GM19328 (cell line): ENCODE data around the gene ARL3.

Experiments
- ATAC-seq: cut with Tn5 transposase; IDR thresholded peaks from one replicate; pipeline ENCODE4 v1.9.1; 2021; ENCODE audit warnings: mild to moderate bottlenecking, moderate library complexity; ENCODE audit not compliant: unreplicated experiment

ARL3 gene

DNA sequence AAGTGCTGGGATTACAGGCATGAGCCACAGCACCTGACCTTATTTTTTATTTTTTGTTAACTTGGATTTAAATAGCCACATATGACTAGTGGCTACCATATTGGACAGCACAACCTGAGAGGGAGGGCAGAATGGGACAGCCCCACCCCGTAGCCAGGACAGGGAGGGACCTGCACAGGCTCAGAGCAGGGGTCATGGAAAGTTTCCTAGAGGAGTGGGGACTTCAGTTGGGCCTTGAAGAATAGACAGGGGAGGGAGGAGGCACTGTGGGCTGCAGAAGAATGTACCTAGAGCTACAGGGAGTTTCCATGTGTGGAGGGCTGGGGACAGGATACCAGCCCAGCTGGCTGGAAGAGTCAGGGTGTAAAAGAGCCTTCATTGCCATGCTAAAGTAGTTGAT lies 61.1 kb downstream of the ARL3 start:
- ATAC-seq: no peak

DNA sequence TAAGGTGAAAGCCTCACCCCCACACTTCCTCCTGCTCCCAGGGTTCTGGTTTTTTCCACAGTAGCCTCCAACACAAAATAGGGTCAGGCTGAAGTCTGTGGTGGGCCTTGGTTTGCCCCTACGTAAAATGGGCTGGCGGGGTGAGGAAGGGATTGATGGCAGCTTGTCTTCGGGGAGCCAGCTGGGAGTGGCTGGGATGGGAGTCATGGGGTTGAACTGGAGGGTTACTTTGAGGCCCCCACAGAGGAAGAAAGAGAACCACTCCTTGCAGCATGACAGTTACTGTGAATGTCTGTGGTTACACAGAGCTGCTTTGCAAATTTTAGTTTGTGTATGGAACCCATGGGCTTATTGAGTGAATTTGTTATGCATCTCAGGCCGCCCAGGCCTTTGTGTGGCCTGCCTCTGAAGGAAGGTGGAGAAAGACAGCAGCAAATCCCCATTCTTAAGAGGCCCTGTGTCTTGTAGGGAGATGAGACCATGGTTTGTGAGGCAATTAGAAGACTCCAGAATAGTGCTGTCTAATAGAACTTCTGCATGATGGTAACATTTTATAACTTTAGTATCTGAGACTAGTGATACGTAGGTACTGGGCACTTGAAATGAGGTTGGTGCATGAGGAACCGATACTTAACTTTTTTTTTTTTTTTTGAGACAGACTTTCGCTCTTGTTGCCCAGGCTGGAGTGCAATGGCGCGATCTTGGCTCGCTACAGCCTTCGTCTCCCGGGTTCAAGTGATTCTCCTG lies 61.9 kb downstream of the ARL3 start:
- ATAC-seq: peak; percentile 40

DNA sequence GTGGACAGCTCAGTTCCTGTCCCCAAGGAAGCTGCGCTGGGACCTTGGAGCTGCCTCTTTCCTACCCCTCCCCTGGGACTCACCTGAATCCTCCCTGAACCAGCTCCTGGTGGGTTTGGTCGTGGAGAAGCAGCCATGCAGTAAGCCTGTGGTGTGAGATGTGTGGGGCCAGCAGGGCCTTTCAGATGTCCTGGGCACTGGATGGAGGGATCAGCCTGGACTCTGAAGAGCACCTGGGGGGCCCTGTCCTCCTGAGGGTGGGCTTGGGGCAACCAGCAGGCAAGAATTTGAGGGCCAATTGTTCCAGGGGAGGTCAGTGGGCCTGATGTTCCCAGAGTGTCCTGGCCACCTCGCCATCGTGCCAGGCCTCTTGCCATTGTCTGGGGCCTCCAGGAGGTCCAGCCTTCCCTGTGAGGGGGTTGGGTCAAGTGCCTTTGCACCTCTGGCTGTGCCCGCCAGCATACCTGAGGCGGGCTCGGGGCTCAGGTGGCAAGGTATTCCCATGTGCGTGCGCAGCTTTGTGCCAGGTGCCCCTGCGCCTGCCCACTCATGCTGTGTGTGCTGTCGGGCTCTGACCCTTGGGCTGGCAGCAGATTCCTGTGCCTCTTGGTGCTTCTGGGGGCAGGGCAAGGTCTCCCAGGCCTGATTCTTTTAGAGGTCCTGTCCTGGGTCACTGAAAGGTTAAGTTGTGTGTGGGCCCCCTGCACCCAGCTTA lies 62.6 kb downstream of the ARL3 start:
- no peak for ATAC-seq

DNA sequence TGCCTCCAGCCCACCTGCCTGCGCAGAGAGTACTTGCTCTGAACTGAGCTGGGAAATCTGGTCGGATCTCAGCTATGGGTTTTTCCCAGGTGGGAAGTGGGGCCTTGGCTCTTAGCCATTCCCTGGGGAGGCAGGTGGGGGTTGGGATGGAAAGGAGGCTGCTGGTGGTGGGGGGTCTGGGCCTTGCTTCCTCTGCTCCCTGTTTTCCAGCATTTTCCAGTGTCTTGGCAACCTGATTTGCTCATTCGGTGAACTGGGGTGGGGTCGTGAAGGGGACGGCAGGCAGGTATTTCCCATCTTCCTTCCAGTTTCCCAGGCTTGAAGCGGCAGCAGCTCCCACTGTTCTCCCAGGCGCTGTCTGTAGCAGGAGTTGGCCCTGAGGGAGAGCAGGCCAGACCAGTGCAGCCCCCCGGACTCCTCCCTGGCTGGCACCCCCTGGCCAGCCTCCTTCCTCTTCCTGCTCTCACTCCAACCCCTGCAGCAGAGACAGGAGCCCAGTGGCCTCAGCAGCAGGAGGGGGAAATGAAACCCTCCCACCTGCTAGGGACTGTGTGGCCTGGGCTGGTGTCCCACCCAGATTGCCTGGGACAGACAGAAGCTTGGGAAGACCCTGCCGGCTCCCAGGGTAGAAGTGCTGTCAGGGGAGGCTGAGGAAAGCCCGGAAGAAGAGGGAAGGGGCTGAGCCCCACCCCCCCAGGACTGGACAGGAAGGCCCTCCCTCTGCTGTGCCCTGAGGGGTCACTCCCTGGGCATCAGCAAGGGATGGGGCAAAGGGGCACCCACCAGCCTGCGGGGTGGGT lies 63.3 kb downstream of the ARL3 start:
- no peak for ATAC-seq

DNA sequence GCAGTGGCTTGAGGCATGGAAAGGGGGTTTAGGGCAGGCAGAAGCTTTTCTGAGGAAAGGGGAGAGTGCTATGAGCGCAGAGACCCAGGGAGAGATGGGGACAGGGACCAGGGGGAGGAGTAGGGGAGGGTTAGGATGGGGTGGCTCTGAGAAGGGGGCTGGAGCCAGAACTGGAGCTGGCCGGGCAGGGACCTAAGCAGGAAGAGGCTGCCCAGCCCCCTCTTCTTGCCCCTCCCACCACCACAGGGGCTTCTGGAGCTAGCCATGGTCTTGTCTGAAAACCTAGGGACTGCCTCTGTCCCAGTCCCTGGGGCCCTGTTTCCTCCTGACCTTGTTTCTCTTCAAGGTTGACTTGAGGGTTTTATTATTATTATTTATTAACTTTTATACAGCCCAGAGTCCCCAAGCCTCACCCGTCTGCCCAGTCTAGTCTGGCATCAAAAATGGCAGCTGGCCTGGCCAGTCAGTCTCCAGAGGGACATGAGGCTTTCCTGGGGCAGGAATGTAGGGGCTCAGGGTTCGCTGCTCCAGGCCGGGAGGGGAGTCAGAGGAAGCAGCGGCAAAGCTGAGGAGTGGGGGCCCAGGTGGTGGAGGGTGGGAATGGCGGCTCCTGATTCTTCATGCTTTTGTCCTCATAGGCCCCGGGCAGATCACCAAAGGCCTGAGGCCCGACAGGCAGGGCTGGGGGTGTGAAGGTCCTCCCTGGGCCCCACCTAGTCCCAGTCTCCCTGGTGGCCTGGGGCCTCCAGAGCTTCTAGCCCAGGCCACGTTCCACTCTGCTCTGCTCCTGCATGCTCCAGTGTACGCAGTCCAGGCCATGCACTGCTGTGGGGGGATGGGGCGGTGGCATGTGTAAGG lies 64.2 kb downstream of the ARL3 start:
- ATAC-seq: no peak

DNA sequence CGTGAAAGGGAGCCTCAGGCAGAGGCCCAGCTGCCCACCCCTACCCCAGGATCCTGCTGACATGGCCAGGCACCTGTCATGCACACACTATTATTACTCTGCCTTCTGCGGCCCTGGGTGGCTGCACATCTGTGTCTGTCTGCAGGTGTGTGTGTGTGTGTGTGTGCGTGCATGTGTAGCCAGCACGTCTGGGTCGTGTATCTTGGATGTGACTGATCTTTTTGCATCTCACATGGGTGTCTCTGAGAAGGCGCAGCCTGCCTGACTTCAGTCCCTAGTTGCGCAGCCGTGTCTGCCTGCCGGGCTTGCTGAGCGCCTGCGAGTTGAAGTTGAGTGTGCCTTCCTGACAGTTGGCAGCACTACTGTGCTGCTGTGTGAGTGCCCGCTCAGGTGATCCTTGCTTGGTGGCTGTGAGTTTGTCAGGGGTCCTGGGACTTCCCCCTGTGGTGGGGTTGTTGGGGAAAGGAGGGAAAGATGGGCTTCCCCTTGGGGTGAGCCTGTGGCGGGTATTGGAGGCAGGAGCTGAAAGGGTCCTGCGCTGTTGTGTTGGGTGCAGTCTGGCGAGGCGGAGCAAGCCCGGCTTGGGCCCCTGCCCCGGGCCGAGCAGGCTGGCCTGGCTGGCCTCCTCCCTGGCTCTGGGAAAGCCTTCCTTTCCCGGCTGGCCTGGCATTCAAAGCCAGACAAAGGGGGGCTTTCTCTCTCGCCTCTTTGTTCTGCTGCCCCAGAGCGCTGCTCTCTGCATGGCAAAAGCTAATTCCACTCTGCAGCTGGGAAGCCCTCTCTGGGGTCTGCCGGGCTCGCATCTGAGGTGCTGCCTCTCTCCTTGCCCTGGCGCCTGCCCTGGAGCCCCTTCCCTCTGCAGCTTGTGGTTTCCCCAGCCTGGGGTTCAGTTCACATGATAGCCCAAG lies 65.1 kb downstream of the ARL3 start:
- no peak for ATAC-seq

DNA sequence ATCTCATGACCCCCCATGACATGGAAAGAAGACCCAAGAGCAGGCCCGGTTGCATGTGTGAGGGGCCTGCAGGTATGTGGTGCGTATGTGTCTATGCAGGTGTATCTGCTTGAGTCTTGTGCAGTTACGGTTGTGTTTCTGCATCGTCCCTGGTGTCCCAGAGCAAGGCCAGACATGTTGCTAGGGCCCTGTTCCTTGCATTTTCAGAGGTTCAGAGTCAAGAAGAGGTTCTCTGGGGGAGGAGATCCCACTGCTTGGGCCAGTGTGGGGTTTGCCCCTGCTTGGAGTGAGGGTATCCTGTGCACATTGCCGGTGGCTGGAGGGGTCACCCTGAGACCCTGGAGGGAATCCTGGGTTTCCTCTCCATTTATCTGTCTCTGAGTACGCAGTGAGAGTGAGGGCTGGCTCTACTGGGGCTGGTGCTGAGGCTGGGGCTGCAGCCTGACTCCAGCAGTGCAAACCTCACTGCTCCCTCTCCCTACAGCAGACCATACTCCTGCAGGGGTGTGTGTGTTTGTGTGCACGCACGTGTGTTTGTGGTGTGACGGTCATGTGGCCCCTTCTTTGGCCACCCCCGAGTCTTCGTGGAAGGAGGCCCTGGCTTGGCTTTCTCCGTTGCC lies 65.8 kb downstream of the ARL3 start:
- ATAC-seq: no peak

DNA sequence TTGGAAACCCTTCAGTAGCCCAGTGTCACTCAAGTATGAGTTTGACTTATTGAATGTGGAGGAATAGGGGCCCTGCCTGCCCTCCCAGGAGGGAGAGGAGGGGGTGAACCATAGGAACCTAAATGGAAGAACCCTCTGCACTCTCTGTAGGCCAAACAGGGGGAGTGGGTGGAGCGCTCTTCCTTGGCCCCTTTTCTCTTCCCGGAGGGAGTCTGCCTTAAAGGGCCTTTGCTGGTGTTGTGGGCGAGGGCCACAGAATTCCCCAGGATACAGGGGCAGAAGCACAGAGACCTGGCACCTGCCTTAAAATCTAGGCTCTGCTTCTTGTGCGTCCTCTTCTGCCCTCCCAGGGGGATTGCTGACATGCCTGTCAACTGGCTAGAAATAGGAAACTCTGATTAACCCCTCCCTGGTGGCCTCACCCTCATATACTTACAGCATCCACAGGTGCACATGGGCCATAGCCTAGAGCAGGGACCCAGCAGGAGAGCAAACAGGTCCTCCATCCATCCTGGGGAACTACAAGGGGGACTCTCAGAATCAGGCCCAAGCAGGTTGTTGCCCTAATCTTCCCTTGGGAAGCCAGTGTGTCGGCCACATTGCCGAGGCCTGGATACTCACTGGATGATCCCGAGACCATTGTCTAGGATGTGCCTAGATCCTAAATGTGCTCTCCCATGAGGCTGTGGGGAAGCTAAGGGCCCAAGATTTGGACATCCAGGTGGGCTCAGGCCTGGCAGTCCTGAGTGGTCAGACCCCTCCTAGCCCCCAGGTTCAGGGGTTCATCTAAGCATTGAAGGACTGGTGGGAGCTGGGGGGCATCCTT lies 66.5 kb downstream of the ARL3 start:
- no peak for ATAC-seq

DNA sequence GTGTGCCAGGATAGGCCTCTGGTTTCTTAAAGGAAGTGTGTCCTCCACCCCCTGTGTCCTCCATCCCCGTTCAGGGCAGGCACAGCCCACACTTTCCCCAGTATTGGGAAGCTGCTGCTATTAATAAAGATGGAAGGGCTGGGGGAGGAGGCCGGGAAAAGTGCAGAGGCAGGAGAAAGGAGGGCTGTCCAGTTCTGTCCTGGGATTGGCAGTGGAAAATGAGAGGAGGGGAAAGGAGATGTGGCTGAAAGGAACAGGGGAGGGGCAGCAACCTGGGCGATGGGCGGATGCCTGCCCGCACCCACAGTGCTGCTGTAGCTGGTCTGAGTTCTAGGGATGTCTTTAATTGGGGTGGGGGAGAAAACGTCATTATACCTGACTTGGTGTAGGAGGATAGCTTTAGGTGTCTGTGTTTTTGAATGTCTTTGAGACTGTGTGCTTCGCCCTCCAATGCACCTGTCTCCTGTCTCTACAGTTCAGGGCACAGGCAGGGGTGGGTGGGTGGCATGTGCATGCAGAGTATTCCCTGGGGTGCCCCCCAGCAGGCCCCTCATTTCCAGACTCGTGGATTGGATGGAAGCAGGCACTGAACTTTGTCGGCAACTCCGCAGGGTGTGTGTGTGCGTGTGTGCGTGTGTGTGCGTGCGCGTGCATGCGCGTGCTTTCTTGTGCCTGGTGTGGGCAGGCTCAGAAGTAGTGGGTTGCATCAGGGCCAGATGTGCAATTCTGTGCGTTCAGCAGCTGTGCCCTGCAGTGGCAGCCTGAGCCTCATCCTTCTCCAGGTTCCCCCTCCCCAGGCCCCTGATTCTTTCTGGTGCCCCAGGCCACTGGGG lies 67.4 kb downstream of the ARL3 start:
- no peak for ATAC-seq

DNA sequence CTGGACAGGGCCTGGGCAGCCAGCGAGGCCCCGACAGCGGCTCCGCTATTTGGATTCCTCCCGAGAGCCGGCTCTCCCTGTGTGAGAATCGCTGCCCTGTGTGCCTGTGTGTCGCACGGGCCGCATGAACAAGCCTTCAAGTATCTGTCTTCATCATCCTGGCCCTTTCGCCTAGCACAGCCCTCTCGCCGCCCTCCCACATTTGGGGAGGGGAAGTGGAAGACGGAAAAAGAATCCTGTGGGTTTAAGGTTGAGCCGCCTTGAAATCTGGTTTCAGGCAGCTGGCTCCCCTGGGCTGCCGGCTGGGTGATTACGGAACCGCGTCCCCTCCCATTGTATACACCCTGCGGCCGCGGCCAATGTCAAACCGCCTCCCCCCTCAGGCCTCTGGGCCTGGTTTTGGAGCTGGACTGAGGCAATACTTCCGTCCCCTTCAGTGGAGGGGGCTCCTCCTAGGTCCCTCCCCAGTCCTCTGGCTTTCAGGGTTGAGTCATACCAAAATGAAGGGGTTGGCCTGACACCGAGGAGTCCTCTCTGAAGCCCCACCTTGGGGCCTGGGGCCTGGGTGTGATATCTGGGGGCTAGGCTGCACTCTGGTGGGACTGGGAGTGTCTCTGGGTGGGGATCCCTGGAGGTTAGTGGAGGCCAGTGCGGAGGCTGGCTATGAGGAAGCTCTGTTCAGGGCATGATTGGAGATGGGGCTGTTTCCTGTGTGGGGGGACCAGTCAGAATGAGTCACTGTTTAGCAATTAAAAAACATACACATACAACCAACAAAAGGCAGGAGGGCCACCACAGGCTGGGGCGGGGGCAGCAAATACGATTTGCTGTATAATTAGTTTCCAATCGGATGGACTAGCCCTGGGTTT lies 68.2 kb downstream of the ARL3 start:
- ATAC-seq: peak; percentile 29

DNA sequence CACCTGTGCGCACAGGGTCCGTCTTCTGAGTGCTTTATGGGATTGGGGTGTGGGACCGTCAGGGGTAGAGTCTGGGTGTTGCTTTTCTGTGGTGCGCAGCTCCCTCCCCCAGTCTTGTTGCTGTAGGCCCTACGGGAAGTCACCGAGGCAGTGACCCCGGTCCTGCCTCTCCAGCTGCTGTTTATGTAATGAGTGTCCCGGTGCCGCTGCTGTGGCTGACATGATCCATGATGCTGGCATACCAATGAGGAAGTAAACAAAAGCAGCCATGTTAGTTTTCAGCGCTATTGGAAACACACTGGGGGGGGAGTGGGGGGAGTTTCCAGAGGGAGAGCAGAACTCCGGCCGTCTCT lies 68.8 kb downstream of the ARL3 start:
- ATAC-seq: no peak

DNA sequence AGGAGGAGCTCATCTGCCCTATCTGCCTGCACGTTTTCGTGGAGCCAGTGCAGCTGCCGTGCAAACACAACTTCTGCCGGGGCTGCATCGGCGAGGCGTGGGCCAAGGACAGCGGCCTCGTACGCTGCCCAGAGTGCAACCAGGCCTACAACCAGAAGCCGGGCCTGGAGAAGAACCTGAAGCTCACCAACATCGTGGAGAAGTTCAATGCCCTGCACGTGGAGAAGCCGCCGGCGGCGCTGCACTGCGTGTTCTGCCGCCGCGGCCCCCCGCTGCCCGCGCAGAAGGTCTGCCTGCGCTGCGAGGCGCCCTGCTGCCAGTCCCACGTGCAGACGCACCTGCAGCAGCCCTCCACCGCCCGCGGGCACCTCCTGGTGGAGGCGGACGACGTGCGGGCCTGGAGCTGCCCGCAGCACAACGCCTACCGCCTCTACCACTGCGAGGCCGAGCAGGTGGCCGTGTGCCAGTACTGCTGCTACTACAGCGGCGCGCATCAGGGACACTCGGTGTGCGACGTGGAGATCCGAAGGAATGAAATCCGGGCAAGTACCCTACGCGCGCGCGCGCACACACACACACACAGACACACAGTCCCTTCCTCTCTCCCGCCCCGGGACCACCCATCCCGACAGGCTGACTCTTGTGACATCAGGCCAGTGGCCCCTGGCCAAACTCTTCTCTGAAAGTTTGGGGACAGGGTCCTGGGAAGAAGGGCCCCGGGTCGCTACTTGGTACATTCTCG lies 69.4 kb downstream of the ARL3 start:
- ATAC-seq: no peak

DNA sequence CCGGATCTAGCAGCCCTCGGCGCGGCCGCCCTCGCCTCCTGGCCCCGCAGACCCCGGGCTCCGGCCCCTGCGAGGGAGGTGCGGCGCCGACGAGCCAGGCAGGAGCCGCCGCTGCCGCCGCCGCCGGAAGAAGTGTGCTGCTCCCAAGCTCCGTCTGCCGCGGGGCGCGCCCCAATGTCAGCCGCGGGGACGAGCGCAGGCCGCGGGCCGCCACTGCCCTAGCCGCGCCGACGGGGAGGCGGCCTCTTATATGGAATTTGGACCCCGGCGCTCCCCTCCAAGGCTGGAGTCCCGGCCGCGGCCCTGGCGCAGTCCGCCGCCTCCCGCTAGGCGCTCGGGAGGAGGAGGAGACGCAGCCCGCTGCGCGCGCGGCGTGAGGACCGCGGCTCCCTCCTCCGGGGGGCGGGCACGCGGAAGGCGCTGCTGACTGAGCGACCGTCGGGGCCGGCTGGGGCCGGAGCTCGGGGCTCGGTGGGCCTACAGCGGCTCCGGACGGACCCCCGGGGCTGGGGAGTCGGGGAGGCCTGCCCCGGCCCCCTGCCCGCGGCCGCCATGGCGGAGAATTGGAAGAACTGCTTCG lies 70.0 kb downstream of the ARL3 start, which contains the start of gene TRIM8:
Gene TRIM8, plus strand, starts transcription at position 414 of the 580 bp plus-strand sequence. Its CDS starts 139 bp downstream, at position 553.
- no peak for ATAC-seq

DNA sequence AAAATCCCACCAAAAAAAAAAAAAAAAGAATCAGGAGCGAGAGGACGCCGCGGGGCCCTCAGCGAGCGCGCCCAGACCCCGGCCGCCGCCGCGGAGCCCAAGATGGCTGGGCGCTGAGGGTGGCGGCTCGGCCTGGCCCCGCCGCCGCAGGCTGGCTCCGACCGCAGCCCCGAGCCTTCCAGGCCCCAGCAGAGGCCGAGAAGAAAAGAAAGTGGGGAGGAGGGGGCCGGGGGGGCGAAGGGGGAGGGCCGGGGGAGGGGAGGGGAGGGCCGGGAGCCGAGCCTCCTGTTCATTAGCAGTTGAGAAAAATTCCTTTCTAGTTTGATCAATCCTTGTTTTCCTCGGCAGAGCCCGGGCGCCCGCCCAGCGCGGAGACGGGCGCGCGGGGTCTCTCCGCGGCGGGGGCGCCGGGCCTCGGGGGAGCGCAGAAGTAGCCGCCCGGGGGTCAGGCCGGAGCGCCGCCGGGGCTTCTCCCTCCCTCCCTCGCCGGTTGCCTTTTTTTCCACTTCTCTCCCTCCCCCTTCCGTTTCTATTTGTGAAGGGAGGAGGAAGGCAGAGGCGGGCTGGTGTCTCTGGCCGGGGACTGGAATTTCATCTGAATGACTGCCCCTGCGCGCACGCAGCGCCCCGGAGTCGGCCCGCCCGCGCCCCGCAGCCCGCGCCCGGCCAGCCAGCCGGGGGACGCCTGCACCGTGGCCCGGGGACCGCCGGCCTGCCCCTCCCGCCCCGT lies 70.7 kb downstream of the ARL3 start:
- no peak for ATAC-seq
